HFFc6 (cell line): ENCODE results near the gene GJB1. TPM values are rescaled to one million over a fixed set of nuclear protein-coding genes. Genes with fewer than 3 reads are reported as not detected.

Experiments used
- DNase-seq: peaks from one replicate; pipeline ENCODE4 v3.0.0-alpha.2; 2018
- H3K27ac Mint-ChIP-seq: 2 replicates; pipeline ENCODE4 v1.8.0; 2020; ENCODE audit warnings: mild to moderate bottlenecking, mixed read lengths
- H3K27me3 Mint-ChIP-seq: 2 replicates; pipeline ENCODE4 v1.8.0; 2021; ENCODE audit warnings: mild to moderate bottlenecking, moderate library complexity, mixed read lengths; ENCODE audit not compliant: insufficient read depth
- H3K36me3 Mint-ChIP-seq: 2 replicates; pipeline ENCODE4 v1.8.0; 2021; ENCODE audit warnings: low read depth, mixed read lengths
- H3K4me1 Mint-ChIP-seq: 2 replicates; pipeline ENCODE4 v1.8.0; 2020; ENCODE audit warnings: low read depth, mixed read lengths
- H3K4me3 Mint-ChIP-seq: 2 replicates; pipeline ENCODE4 v1.8.0; 2020; ENCODE audit warnings: mild to moderate bottlenecking, moderate library complexity, mixed read lengths
- H3K9me3 Mint-ChIP-seq: 2 replicates; pipeline ENCODE4 v1.8.0; 2020; ENCODE audit warnings: mild to moderate bottlenecking, mixed read lengths
- CTCF ChIP-seq: fragments of 200-600 bp; sonication (generic); IDR thresholded peaks from 2 replicates; pipeline ENCODE4 v1.5.0; 2021; ENCODE audit warnings: antibody characterized with exemption, mild to moderate bottlenecking
- total RNA-seq, 6 experiments: library from RNA; stranded (reverse); fragmentation: NEBNext Ultra II Directional; extraction: Animal tissue kit (Norgen Biotek cat#: 25700); gene quantifications; 2 replicates in 1 of 6; 3 replicates in 5 of 6; pipeline ENCODE4 v1.2.3, GENCODE V29; 2021

GJB1 gene
- total RNA-seq, 6 experiments from 2014 or later: not detected

- peaks cover 12% of the 10 kb centered on the region for H3K4me1 Mint-ChIP-seq
- no peak for DNase-seq
- H3K27ac Mint-ChIP-seq: no peak overlapping the region
- H3K4me3 Mint-ChIP-seq: no peak overlapping the region; the same call in 1 of the 2 replicates
- no peaks in the 10 kb centered on the region for H3K9me3 Mint-ChIP-seq
- TF ChIP-seq CTCF: no peak
- 0 out of 2 replicates have a peak, but pooled peaks cover 4% of the 10 kb centered on the region for H3K36me3 Mint-ChIP-seq
- no peaks in the 10 kb centered on the region for H3K27me3 Mint-ChIP-seq
These were observed 28.5 kb downstream of the GJB1 start for GRCh38 chrX:71251466-71251973.

- Mint-ChIP-seq H3K4me3 (peak overlapping the region; percentile 37), H3K36me3 (0 out of 2 replicates have a peak, but pooled peaks cover 4% of the 10 kb centered on the region), H3K9me3 (no peaks in the 10 kb centered on the region)
These were observed 29.2 kb downstream of the GJB1 start for GRCh38 chrX:71252221-71252620.

GRCh38 chrX:71253253-71254091, 30.4 kb downstream of the GJB1 start:
- peak overlapping the region; percentile 74 for H3K27ac Mint-ChIP-seq
- no peaks in the 10 kb centered on the region for H3K27me3 Mint-ChIP-seq
- no peaks in the 10 kb centered on the region for H3K9me3 Mint-ChIP-seq
- 0 out of 2 replicates have a peak, but pooled peaks cover 4% of the 10 kb centered on the region for H3K36me3 Mint-ChIP-seq
- H3K4me1 Mint-ChIP-seq: peaks cover 12% of the 10 kb centered on the region
- DNase-seq: no peak
- H3K4me3 Mint-ChIP-seq: peak overlapping the region; percentile 93
- TF ChIP-seq CTCF: peak; percentile 61

More at GRCh38 chrX:71252221-71252620, 29.2 kb downstream of the GJB1 start:
- no peak for DNase-seq
- Mint-ChIP-seq H3K27me3 (no peaks in the 10 kb centered on the region), H3K27ac (no peak overlapping the region), H3K4me1 (peaks cover 12% of the 10 kb centered on the region)
- TF ChIP-seq CTCF: no peak

GRCh38 chrX:71254092-71254963, 31.3 kb downstream of the GJB1 start, which contains the start of gene ZMYM3:
Gene ZMYM3 (minus strand): TSS chrX:71254140. CDS start chrX:71253255, 885 bp downstream.
- Mint-ChIP-seq H3K4me1 (peaks cover 12% of the 10 kb centered on the region), H3K27ac (peak within 1 kb of the TSS; percentile 78), H3K9me3 (no peaks in the 10 kb centered on the region), H3K4me3 (peak within 1 kb of the TSS; percentile 93), H3K27me3 (no peaks in the 10 kb centered on the region), H3K36me3 (0 out of 2 replicates have a peak, but pooled peaks cover 4% of the 10 kb centered on the region)
- TF ChIP-seq CTCF: no peak
- DNase-seq: peak; percentile 72

- peaks cover 12% of the 10 kb centered on the region for H3K4me1 Mint-ChIP-seq
- H3K36me3 Mint-ChIP-seq: no peaks in the 10 kb centered on the region
- no peaks in the 10 kb centered on the region for H3K9me3 Mint-ChIP-seq
- no peaks in the 10 kb centered on the region for H3K27me3 Mint-ChIP-seq
- H3K27ac Mint-ChIP-seq: peak overlapping the region; percentile 78
- DNase-seq: no peak
- no peak overlapping the region for H3K4me3 Mint-ChIP-seq
- TF ChIP-seq CTCF: no peak
These were observed 33.0 kb downstream of the GJB1 start for GRCh38 chrX:71256051-71256450.
